Neural cell (in vitro differentiated cells): Measurements from ENCODE around the gene NALCN. TPM values are rescaled to one million over a fixed set of nuclear protein-coding genes. Genes with fewer than 3 reads are reported as not detected.
A peak's percentile ranks its signal among the peaks of the same experiment; 100 is the strongest.

ENCODE experiments used
- H2AFZ ChIP-seq: fragments of 200-600, 300-800 bp; sonication (generic), shearing (Covaris generic); 2 replicates; pipeline ENCODE4 v1.6.0; 2014; ENCODE audit warnings: low read depth, mild to moderate bottlenecking, antibody characterized with exemption, low read length, moderate library complexity
- H3F3A ChIP-seq: fragments of 200-600 bp; shearing (Covaris generic); 2 replicates; pipeline ENCODE4 v1.6.1; 2016; ENCODE audit warnings: mild to moderate bottlenecking, moderate library complexity, mixed read lengths, antibody characterized with exemption, low read length; ENCODE audit not compliant: insufficient read depth, poor library complexity, severe bottlenecking
- H3K27ac ChIP-seq: fragments of 200-600, 300-800 bp; sonication (generic), shearing (Covaris generic); 2 replicates; pipeline ENCODE4 v1.5.1; 2014; ENCODE audit warnings: mild to moderate bottlenecking, low read length, moderate library complexity
- H3K27me3 ChIP-seq: fragments of 300-800, 200-600 bp; sonication (generic), shearing (Covaris generic); 2 replicates; pipeline ENCODE4 v1.6.0; 2014; ENCODE audit warnings: mild to moderate bottlenecking, low read depth, low read length, moderate library complexity; ENCODE audit not compliant: insufficient read depth
- H3K36me3 ChIP-seq: fragments of 300-800, 200-600 bp; sonication (generic), shearing (Covaris generic); 2 replicates; pipeline ENCODE4 v1.5.1; 2014; ENCODE audit warnings: mild to moderate bottlenecking, antibody characterized with exemption, low read length, moderate library complexity; ENCODE audit not compliant: insufficient read depth
- H3K4me2 ChIP-seq: fragments of 300-800, 200-600 bp; sonication (generic), shearing (Covaris generic); 2 replicates; pipeline ENCODE4 v1.6.0; 2014; ENCODE audit warnings: mild to moderate bottlenecking, low read length
- H3K4me3 ChIP-seq: fragments of 300-800, 200-600 bp; sonication (generic), shearing (Covaris generic); 2 replicates; pipeline ENCODE4 v1.5.1; 2014; ENCODE audit warnings: mild to moderate bottlenecking, low read length, moderate library complexity
- H3K79me2 ChIP-seq: fragments of 200-600 bp; shearing (Covaris generic); replicated peaks from 2 replicates; pipeline ENCODE4 v1.6.0; 2014; ENCODE audit warnings: mild to moderate bottlenecking, low read length, moderate library complexity; ENCODE audit not compliant: insufficient read depth
- H3K9ac ChIP-seq: fragments of 300-800, 200-600 bp; sonication (generic), shearing (Covaris generic); 2 replicates; pipeline ENCODE4 v1.6.1; 2016; ENCODE audit warnings: mild to moderate bottlenecking, low read length, mixed read lengths
- H3K9me2 ChIP-seq: fragments of 200-600 bp; shearing (Covaris generic); 2 replicates; pipeline ENCODE4 v1.6.1; 2016; ENCODE audit warnings: mild to moderate bottlenecking, low read length, mixed read lengths; ENCODE audit not compliant: insufficient read depth
- H3K9me3 ChIP-seq: fragments of 200-600, 300-800 bp; sonication (generic), shearing (Covaris generic); 2 replicates; pipeline ENCODE4 v1.6.1; 2016; ENCODE audit warnings: mild to moderate bottlenecking, mixed run types, low read length, moderate library complexity, mixed read lengths
- H4K20me1 ChIP-seq: fragments of 200-600 bp; shearing (Covaris generic); 2 replicates; pipeline ENCODE4 v1.6.1; 2016; ENCODE audit warnings: mild to moderate bottlenecking, mixed run types; ENCODE audit not compliant: insufficient read depth
- CTCF ChIP-seq: fragments of 450-650 bp; IDR thresholded peaks from 2 replicates; pipeline ENCODE4 v1.5.1; 2014; ENCODE audit warnings: antibody characterized with exemption, mild to moderate bottlenecking, moderate library complexity; ENCODE audit not compliant: poor library complexity, severe bottlenecking
- EP300 ChIP-seq: fragments of 450-650 bp; conservative IDR thresholded peaks from 2 replicates; pipeline ENCODE4 v1.6.1; 2014; ENCODE audit warnings: antibody characterized with exemption, mild to moderate bottlenecking, moderate library complexity; ENCODE audit not compliant: poor library complexity, severe bottlenecking
- EZH2 ChIP-seq: fragments of 200-600, 300-800 bp; shearing (Covaris generic), sonication (generic); IDR thresholded peaks from 2 replicates; pipeline ENCODE4 v1.6.1; 2014; ENCODE audit warnings: antibody characterized with exemption, low read length, borderline replicate concordance, mild to moderate bottlenecking; ENCODE audit not compliant: insufficient read depth, poor library complexity, severe bottlenecking
- MXI1 ChIP-seq: fragments of 450-650 bp; conservative IDR thresholded peaks from 2 replicates; pipeline ENCODE4 v1.6.1; 2014; ENCODE audit warnings: antibody characterized with exemption, mild to moderate bottlenecking; ENCODE audit not compliant: poor library complexity, severe bottlenecking
- POLR2AphosphoS5 ChIP-seq: IDR thresholded peaks from 2 replicates; pipeline ENCODE4 v1.6.1; 2012
- RAD21 ChIP-seq: fragments of 450-650 bp; conservative IDR thresholded peaks from 2 replicates; pipeline ENCODE4 v1.6.1; 2014; ENCODE audit warnings: antibody characterized with exemption, mild to moderate bottlenecking, moderate library complexity
- REST ChIP-seq: IDR thresholded peaks from 2 replicates; pipeline ENCODE4 v1.6.1; 2012; ENCODE audit warnings: borderline replicate concordance
- SMC3 ChIP-seq: fragments of 450-650 bp; conservative IDR thresholded peaks from 2 replicates; pipeline ENCODE4 v1.6.1; 2014; ENCODE audit warnings: antibody characterized with exemption, mild to moderate bottlenecking, moderate library complexity; ENCODE audit not compliant: poor library complexity
- TAF1 ChIP-seq: IDR thresholded peaks from 2 replicates; pipeline ENCODE4 v1.6.1; 2012; ENCODE audit warnings: low read depth
- polyA plus RNA-seq: library from polyadenylated mRNA; depleted of rRNA; stranded (reverse); fragments of >200 nt; gene quantifications from 2 replicates; pipeline ENCODE4 v1.2.3, GENCODE V29; 2014

NALCN gene
- polyA plus RNA-seq, 1 donor from 2014 or later: 24.1 TPM

DNA sequence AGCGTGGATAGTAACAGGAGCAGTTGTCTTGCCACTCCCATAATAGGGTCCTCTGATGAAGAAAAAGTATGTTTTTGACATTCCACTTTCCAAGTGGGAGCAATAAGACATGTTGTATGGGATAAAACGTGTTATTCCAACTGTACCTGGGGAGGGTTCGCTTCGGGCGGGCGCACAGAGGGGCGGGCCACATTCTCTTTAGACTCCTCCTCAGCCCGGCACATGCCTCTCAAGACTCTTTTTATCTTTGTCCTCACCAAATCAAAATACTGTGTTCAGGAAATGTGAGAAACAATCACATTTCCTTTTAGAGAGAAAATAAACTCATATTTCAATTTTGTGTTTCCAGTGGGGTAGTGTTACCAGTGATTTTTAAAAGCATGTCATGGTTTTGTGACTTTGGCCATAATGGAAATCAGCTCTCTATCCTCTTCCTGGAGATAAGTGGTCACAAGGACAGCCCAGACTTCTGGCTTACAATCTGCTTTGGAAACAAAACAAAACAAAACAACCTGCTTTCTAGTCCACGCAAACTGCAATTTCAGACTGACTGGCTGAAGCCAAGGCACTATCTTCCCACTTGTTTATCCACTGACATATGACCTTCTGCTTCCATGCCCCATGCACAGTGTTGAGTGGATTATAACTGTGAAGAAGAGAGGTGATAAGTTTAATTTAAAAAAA is 276.1 kb downstream of the NALCN start:
- no peaks in the 10 kb centered on the region for H3K9me3 ChIP-seq
- TF ChIP-seq TAF1: no peak
- no peak for TF ChIP-seq POLR2AphosphoS5
- TF ChIP-seq EZH2: no peak
- TF ChIP-seq SMC3: no peak
- no peak for TF ChIP-seq CTCF
- no peak for TF ChIP-seq RAD21
- TF ChIP-seq MXI1: no peak
- no peak for TF ChIP-seq EP300
- TF ChIP-seq REST: no peak
- H2AFZ ChIP-seq: no peak overlapping the region
- no peaks in the 10 kb centered on the region for H3K9me2 ChIP-seq
- peaks cover 4% of the 10 kb centered on the region for H3F3A ChIP-seq
- no peaks in the 10 kb centered on the region for H3K79me2 ChIP-seq
- no peaks in the 10 kb centered on the region for H4K20me1 ChIP-seq
- no peak overlapping the region for H3K4me3 ChIP-seq
- H3K27me3 ChIP-seq: no peaks in the 10 kb centered on the region
- no peak overlapping the region for H3K4me2 ChIP-seq
- H3K27ac ChIP-seq: peak overlapping the region; percentile 72
- H3K9ac ChIP-seq: no peak overlapping the region
- H3K36me3 ChIP-seq: no peaks in the 10 kb centered on the region

- peak overlapping the region; percentile 37 for H3K9ac ChIP-seq
- no peaks in the 10 kb centered on the region for H3K79me2 ChIP-seq
- H3K9me2 ChIP-seq: no peaks in the 10 kb centered on the region
- H2AFZ ChIP-seq: no peak overlapping the region
- TF ChIP-seq TAF1 (no peak), REST (peak; percentile 19)
- H3K36me3 ChIP-seq: no peaks in the 10 kb centered on the region
- H4K20me1 ChIP-seq: no peaks in the 10 kb centered on the region
- peaks cover 4% of the 10 kb centered on the region for H3F3A ChIP-seq
- no peaks in the 10 kb centered on the region for H3K27me3 ChIP-seq
- peak overlapping the region; percentile 40 for H3K4me3 ChIP-seq
- no peaks in the 10 kb centered on the region for H3K9me3 ChIP-seq
- H3K27ac ChIP-seq: peak overlapping the region; percentile 72
- H3K4me2 ChIP-seq: peak overlapping the region; percentile 50
Observed at GRCh38 chr13:101139081-101139480, 277.2 kb downstream of the NALCN start.
